SU-DHL-6 (cell line): ENCODE measurements around the gene ATXN7L1.

Source experiments
- CTCF ChIP-seq: fragments of 200-600 bp; sonication (generic); IDR thresholded peaks from one replicate; pipeline ENCODE4 v1.5.1; 2017; ENCODE audit warnings: antibody characterized with exemption, mild to moderate bottlenecking, low read length, moderate library complexity; ENCODE audit not compliant: insufficient read depth, poor library complexity, severe bottlenecking
- EZH2phosphoT487 ChIP-seq: fragments of 200-600 bp; sonication (generic), shearing (Covaris generic); conservative IDR thresholded peaks from 2 replicates; pipeline ENCODE4 v1.6.1; 2018; ENCODE audit warnings: mild to moderate bottlenecking, antibody characterized with exemption, low read length, moderate library complexity, mixed read lengths

DNA sequence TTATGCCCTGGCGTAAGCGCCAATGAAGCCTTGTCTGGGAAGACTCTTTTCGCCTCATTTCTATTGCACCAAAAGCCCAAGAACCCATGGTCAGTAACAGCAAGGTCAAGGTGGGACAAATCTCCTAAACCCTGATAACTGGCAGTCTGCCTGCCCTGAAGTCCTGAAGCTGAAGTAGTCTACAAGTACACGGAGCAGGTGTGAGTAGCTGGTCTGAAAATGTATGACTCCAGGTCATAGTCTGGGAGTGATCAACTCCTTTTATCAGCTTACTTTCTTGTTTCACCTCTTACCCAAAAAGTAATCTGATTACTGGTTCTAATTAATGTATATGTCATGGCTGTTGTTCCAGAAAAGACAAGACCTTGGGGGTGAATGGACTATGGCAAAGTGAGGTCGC is 187.8 kb downstream of the ATXN7L1 start:
- no peak for TF ChIP-seq CTCF
- TF ChIP-seq EZH2phosphoT487, result no peak
